Stimulated activated CD4-positive, alpha-beta T cell treated with anti-CD3 and anti-CD28 coated beads, TNF-alpha, amount 100 ng/mL, for 24 hours (primary cell): ENCODE data around the gene CFAP90.

ENCODE experiments used
- DNase-seq, 3 experiments: peaks; one replicate each; pipeline ENCODE4 v3.0.0-alpha.2; 2020; ENCODE audit warnings: low read depth in 3 of 3

The CFAP90 gene

GRCh38 chr5:7850395-7851239 lies at the start of gene CFAP90:
CFAP90 (minus strand) TSS chr5:7851133; CDS start chr5:7851021, 112 bp downstream.
- DNase-seq, result no peak

GRCh38 chr5:7897014-7897600 lies 46.2 kb upstream of the CFAP90 start:
- DNase-seq, result no peak

GRCh38 chr5:7894860-7895259 lies 43.9 kb upstream of the CFAP90 start:
- no peak for DNase-seq

GRCh38 chr5:7894439-7894838 lies 43.5 kb upstream of the CFAP90 start:
- DNase-seq, result no peak

GRCh38 chr5:7888901-7889300 lies 38.0 kb upstream of the CFAP90 start:
- DNase-seq, result no peak

- no peak for DNase-seq
These were observed 36.0 kb upstream of the CFAP90 start for GRCh38 chr5:7886849-7887475.

GRCh38 chr5:7884491-7885267 lies 33.7 kb upstream of the CFAP90 start:
- no peak for DNase-seq

GRCh38 chr5:7882926-7883325 lies 32.0 kb upstream of the CFAP90 start:
- no peak for DNase-seq

GRCh38 chr5:7881816-7882215 lies 30.9 kb upstream of the CFAP90 start:
- no peak for DNase-seq

GRCh38 chr5:7881091-7881490 lies 30.2 kb upstream of the CFAP90 start:
- no peak for DNase-seq

GRCh38 chr5:7878381-7878873 lies 27.5 kb upstream of the CFAP90 start:
- no peak for DNase-seq

- DNase-seq, result no peak
These were observed 26.9 kb upstream of the CFAP90 start for GRCh38 chr5:7877851-7878250.

- DNase-seq, result no peak
These were observed 25.9 kb upstream of the CFAP90 start for GRCh38 chr5:7876867-7877266.

- DNase-seq, result no peak
These were observed 24.2 kb upstream of the CFAP90 start for GRCh38 chr5:7875151-7875550.

- no peak for DNase-seq
These were observed 23.7 kb upstream of the CFAP90 start for GRCh38 chr5:7874639-7875038.

- no peak for DNase-seq
These were observed 22.3 kb upstream of the CFAP90 start for GRCh38 chr5:7873216-7873615.

- no peak for DNase-seq
These were observed 21.7 kb upstream of the CFAP90 start for GRCh38 chr5:7872517-7873130.

GRCh38 chr5:7871653-7872052 lies 20.7 kb upstream of the CFAP90 start:
- DNase-seq, result no peak

- DNase-seq, result no peak
These were observed 18.7 kb upstream of the CFAP90 start for GRCh38 chr5:7869474-7870136.

GRCh38 chr5:7868773-7869473 lies 18.0 kb upstream of the CFAP90 start, which contains the start of the genes FASTKD3 and MTRR:
FASTKD3 (minus strand) TSS chr5:7869031; CDS start chr5:7868083, 948 bp downstream.
MTRR (plus strand) TSS chr5:7869148; CDS start chr5:7870795, 1,647 bp downstream.
- DNase-seq, result peak; percentile 77 to 86 (median 79)
